Activated CD8-positive, alpha-beta T cell treated with anti-CD3 and anti-CD28 coated beads for 36 hours (primary cell): Measurements from ENCODE around the gene ZNF816. TPM values are rescaled to one million over a fixed set of nuclear protein-coding genes. Genes with fewer than 3 reads are reported as not detected.
"Not testable (repeated sequence)": the region's sequence is repeated elsewhere in the genome, so short reads cannot be mapped to it uniquely, and the experiment has no call there.

Experiments
- ATAC-seq: fragments of 200-7000 bp; cut with Tn5 transposase; one replicate; pipeline ENCODE4 v1.10.0; 2021; ENCODE audit warnings: mild to moderate bottlenecking, moderate library complexity
- CTCF ChIA-PET: fragments of 350-600 bp; sonication (Branson Sonifier 250); formaldehyde crosslinking; loops from one replicate; lab custom pipeline; 2021; ENCODE audit warnings: antibody characterized with exemption; lab: Charles Lee
- POLR2A ChIA-PET: fragments of 350-600 bp; sonication (Branson Sonifier 250); formaldehyde crosslinking; loops from one replicate; lab custom pipeline; 2021; ENCODE audit warnings: antibody characterized with exemption; lab: Charles Lee
- DNase-seq: peaks from one replicate; pipeline ENCODE4 v3.0.0-alpha.2; 2020
- H3K27ac Mint-ChIP-seq: one replicate; pipeline ENCODE4 v1.8.0; 2021; ENCODE audit warnings: mild to moderate bottlenecking, mixed read lengths
- H3K27me3 Mint-ChIP-seq: one replicate; pipeline ENCODE4 v1.8.0; 2021; ENCODE audit warnings: mixed read lengths
- H3K36me3 Mint-ChIP-seq: one replicate; pipeline ENCODE4 v1.8.0; 2021; ENCODE audit warnings: low read depth, mixed read lengths
- H3K4me1 Mint-ChIP-seq: one replicate; pipeline ENCODE4 v1.8.0; 2021; ENCODE audit warnings: low read depth, mixed read lengths
- H3K4me3 Mint-ChIP-seq: one replicate; pipeline ENCODE4 v1.8.0; 2021; ENCODE audit warnings: mild to moderate bottlenecking, moderate library complexity, mixed read lengths
- H3K9me3 Mint-ChIP-seq: one replicate; pipeline ENCODE4 v1.8.0; 2021; ENCODE audit warnings: mixed read lengths
- intact Hi-C: fragments of 100-400 bp; cut with micrococcal nuclease; formaldehyde crosslinking; loops from one replicate; pipeline ENCODE4 v1.10.0; 2022
- total RNA-seq, 2 experiments: library from RNA; stranded (reverse); gene quantifications; one replicate each; pipeline ENCODE4 v1.2.3, GENCODE V29; 2021
- TF ChIP-seq, protein P1 (sequence below): fragments of 200-600 bp; IDR thresholded peaks from one replicate; pipeline ENCODE4 v1.8.0; 2022; ENCODE audit warnings: antibody characterized with exemption, mild to moderate bottlenecking

Gene ZNF816
- total RNA-seq, 2 experiments from 2014 or later: 10.2 to 12.6 TPM

DNA sequence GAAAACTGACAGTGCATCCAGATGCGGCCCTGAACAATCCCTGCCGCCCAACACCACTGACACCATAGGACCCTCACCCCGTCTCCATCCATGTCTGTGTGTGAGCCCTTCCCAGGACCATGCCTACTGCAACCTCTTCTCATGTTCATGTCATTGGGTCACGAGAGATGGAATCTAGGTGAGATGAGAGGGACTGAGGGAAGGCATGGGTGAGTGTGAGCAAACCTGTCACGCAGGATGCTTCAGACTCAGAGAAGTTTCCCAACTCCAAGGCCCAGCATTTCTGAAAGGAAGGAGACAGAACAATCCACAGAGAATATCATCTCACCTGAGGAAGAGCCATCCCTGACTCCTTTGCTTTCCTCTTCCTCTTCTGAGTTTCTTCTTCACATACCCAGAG, 45.1 kb downstream of the ZNF816 start:
- intact Hi-C loops: no loop called here
- ChIA-PET CTCF (no interaction called here), POLR2A (interaction anchor here (1.4 kb wide), 1 partner anchor 16 kb away, joined by 3 read pairs; no protein-coding TSS in a partner anchor)
- TF ChIP-seq, protein P1, sequence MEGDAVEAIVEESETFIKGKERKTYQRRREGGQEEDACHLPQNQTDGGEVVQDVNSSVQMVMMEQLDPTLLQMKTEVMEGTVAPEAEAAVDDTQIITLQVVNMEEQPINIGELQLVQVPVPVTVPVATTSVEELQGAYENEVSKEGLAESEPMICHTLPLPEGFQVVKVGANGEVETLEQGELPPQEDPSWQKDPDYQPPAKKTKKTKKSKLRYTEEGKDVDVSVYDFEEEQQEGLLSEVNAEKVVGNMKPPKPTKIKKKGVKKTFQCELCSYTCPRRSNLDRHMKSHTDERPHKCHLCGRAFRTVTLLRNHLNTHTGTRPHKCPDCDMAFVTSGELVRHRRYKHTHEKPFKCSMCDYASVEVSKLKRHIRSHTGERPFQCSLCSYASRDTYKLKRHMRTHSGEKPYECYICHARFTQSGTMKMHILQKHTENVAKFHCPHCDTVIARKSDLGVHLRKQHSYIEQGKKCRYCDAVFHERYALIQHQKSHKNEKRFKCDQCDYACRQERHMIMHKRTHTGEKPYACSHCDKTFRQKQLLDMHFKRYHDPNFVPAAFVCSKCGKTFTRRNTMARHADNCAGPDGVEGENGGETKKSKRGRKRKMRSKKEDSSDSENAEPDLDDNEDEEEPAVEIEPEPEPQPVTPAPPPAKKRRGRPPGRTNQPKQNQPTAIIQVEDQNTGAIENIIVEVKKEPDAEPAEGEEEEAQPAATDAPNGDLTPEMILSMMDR: no peak
- ATAC-seq (no peak), DNase-seq (no peak)
- H3K27ac Mint-ChIP-seq: no peak overlapping the region
- peaks cover 51% of the 10 kb centered on the region for H3K36me3 Mint-ChIP-seq
- no peaks in the 10 kb centered on the region for H3K27me3 Mint-ChIP-seq
- H3K9me3 Mint-ChIP-seq: no peaks in the 10 kb centered on the region
- H3K4me1 Mint-ChIP-seq: peaks cover 14% of the 10 kb centered on the region
- H3K4me3 Mint-ChIP-seq: no peak overlapping the region

DNA sequence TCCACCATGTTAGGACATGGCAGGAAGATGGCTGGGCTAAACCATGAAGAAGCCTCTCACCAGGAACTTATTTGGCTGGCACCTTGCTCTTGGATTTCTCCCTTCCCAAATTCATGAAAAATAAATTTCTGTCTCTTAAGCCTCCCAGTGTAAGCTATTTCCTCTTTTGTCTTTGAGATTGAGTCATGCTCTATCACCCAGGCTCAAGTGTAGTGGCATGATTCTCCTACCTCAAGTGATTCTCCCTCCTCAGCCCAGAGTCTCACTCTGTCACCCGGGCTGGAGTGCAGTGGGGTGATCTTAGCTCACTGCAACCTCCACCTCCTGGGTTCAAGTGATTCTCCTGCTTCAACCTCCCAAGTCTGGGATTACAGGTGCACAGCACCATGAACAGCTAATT, 52.0 kb downstream of the ZNF816 start:
- ATAC-seq (no peak), DNase-seq (no peak)
- Mint-ChIP-seq H3K36me3 (peaks cover 73% of the 10 kb centered on the region), H3K27me3 (no peaks in the 10 kb centered on the region), H3K27ac (no peak overlapping the region), H3K4me3 (no peak overlapping the region), H3K4me1 (no peaks in the 10 kb centered on the region), H3K9me3 (peaks cover 32% of the 10 kb centered on the region)
- TF ChIP-seq, protein P1: no peak
- intact Hi-C loops: no loop called here
- CTCF ChIA-PET: interaction anchor here (1.4 kb wide), 1 partner anchor 11 kb away, joined by 4 read pairs; no protein-coding TSS in a partner anchor
- POLR2A ChIA-PET: no interaction called here

DNA sequence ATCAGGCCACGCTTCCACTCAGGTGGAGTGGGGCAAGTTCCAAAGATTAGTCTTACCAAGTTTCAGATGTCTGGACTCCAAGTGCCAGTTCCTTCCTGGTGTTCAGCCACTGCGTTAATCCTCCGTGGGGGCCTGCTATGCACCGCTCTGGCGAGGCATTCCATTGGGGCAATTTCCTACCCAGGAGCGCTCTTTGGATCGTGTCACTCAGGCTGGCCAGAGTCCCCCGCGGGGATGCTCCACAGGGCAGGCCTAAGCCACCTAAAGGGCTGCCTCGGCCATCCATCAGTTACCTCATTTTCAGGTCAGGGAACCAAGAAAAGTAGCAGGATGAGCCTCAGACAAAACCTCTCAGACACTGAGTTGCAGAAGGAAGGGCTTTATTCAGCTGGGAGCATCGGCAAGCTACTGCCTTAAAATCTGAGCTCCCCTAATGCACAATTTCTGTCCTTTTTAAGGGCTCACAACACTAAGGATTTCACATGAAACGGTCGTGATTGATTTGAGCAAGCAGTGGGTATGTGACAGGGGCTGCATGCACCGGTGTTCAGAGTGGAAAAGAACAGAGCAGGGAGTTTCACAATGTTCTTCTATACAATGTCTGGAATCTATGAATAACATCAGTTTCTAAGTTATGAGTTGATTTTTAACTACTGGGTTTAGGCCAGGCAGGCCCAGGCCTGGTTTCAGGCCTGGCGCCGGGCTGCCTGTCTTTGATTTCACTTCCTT, 58.5 kb downstream of the ZNF816 start:
- H3K27ac Mint-ChIP-seq, H3K4me1 Mint-ChIP-seq, DNase-seq, H3K27me3 Mint-ChIP-seq, H3K4me3 Mint-ChIP-seq, CTCF ChIA-PET, ATAC-seq, intact Hi-C loops, POLR2A ChIA-PET: not testable (repeated sequence)
- Mint-ChIP-seq H3K9me3 (peaks cover 29% of the 10 kb centered on the region), H3K36me3 (peaks cover 41% of the 10 kb centered on the region)

DNA sequence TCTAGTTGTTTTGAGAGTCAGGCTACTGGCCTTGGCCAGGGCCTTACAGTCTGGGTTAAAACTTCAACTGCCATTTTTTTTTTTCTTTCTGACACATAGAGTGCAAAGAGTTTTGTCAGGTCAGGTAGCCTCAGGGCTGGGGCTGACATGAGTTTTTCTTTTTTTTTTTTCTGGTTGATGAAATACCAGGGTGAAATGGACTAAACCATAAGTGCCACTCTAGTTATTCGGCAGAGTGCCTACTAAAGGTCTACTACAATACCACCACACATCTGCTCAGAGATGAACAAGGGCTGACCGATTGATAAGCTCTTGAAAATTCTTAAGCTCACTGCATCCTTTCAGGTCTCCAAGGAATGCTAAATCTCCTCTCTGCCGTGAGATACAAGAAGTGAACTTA, 60.8 kb downstream of the ZNF816 start:
- H3K9me3 Mint-ChIP-seq: peaks cover 16% of the 10 kb centered on the region
- ChIA-PET CTCF (no interaction called here), POLR2A (interaction anchor here (1.2 to 1.3 kb wide), 2 partner anchors 12 to 16 kb away, joined by 3 read pairs; no protein-coding TSS in a partner anchor)
- no peaks in the 10 kb centered on the region for H3K27me3 Mint-ChIP-seq
- ATAC-seq (no peak), DNase-seq (no peak)
- TF ChIP-seq, protein P1: no peak
- no peak overlapping the region for H3K4me3 Mint-ChIP-seq
- intact Hi-C loops: no loop called here
- H3K36me3 Mint-ChIP-seq: peaks cover 24% of the 10 kb centered on the region
- peaks cover 8% of the 10 kb centered on the region for H3K4me1 Mint-ChIP-seq
- H3K27ac Mint-ChIP-seq: no peak overlapping the region

Other genes starting within 250 kb of the ZNF816 start
- 10 to 100 TPM; 18.4 to 20.9 TPM for gene ZNF611, start 227.8 kb downstream of the ZNF816 start, total RNA-seq
- gene ZNF600, start 176.1 kb downstream of the ZNF816 start, total RNA-seq: 10 to 100 TPM; 11.2 to 11.7 TPM
- 10 to 100 TPM in 1 of 2 experiments, 1 to 10 TPM in 1; 9.7 to 11.6 TPM for gene ZNF28, start 141.2 kb downstream of the ZNF816 start, total RNA-seq
- gene ZNF468, start 105.3 kb downstream of the ZNF816 start, total RNA-seq: 10 to 100 TPM; 11.2 to 12.9 TPM
- 1 to 10 TPM; 7.0 to 9.4 TPM for gene ZNF320, start 65.2 kb downstream of the ZNF816 start, total RNA-seq
- 1 to 10 TPM; 4.5 to 4.8 TPM for gene ZNF888, start 39.5 kb downstream of the ZNF816 start, total RNA-seq
- not detected for gene ERVV-1, start 51.0 kb upstream of the ZNF816 start, total RNA-seq
- gene ERVV-2, start 81.9 kb upstream of the ZNF816 start, total RNA-seq: not detected
- gene ZNF160, start 140.5 kb upstream of the ZNF816 start, total RNA-seq: 10 to 100 TPM; 48.0 to 50.0 TPM
- gene ZNF415, start 170.0 kb upstream of the ZNF816 start, total RNA-seq: 1 to 10 TPM; 3.1 to 3.7 TPM
- 1 to 10 TPM; 6.6 to 8.2 TPM for gene ZNF347, start 196.2 kb upstream of the ZNF816 start, total RNA-seq
- 1 to 10 TPM; 7.5 to 9.3 TPM for gene ZNF665, start 230.5 kb upstream of the ZNF816 start, total RNA-seq